HEK293T (cell line): Measurements from ENCODE around the gene NKD2.

Experiments used
- ARNT ChIP-seq: fragments of 450-650 bp; IDR thresholded peaks from 2 replicates; pipeline ENCODE4 v1.6.1; 2017; ENCODE audit warnings: mild to moderate bottlenecking
- BHLHE40 ChIP-seq: fragments of 450-650 bp; IDR thresholded peaks from 2 replicates; pipeline ENCODE4 v1.6.1; 2016; ENCODE audit warnings: mild to moderate bottlenecking, moderate library complexity, borderline replicate concordance
- CTBP1 ChIP-seq: fragments of 450-650 bp; IDR thresholded peaks from 2 replicates; pipeline ENCODE4 v1.6.1; 2016; ENCODE audit warnings: borderline replicate concordance
- ELF4 ChIP-seq: fragments of 450-650 bp; IDR thresholded peaks from 2 replicates; pipeline ENCODE4 v1.6.1; 2017; ENCODE audit warnings: antibody characterized with exemption
- FOXA1 ChIP-seq: fragments of 450-650 bp; IDR thresholded peaks from 2 replicates; pipeline ENCODE4 v1.6.1; 2016; ENCODE audit warnings: mild to moderate bottlenecking
- FOXK2 ChIP-seq: fragments of 450-650 bp; IDR thresholded peaks from 2 replicates; pipeline ENCODE4 v1.6.1; 2016; ENCODE audit warnings: mild to moderate bottlenecking
- FOXM1 ChIP-seq: fragments of 450-650 bp; IDR thresholded peaks from 2 replicates; pipeline ENCODE4 v1.6.1; 2017; ENCODE audit warnings: mild to moderate bottlenecking, borderline replicate concordance
- HDGF ChIP-seq: fragments of 450-650 bp; IDR thresholded peaks from 2 replicates; pipeline ENCODE4 v1.6.1; 2017; ENCODE audit warnings: antibody characterized with exemption, borderline replicate concordance
- L3MBTL2 ChIP-seq: fragments of 450-650 bp; conservative IDR thresholded peaks from 2 replicates; pipeline ENCODE4 v1.6.1; 2016; ENCODE audit warnings: mild to moderate bottlenecking
- PKNOX1 ChIP-seq: fragments of 450-650 bp; IDR thresholded peaks from 2 replicates; pipeline ENCODE4 v1.6.1; 2016
- SP1 ChIP-seq: fragments of 450-650 bp; IDR thresholded peaks from 2 replicates; pipeline ENCODE4 v1.6.1; 2017
- SUZ12 ChIP-seq: fragments of 450-650 bp; IDR thresholded peaks from 2 replicates; pipeline ENCODE4 v1.6.1; 2016; ENCODE audit warnings: mild to moderate bottlenecking

- TF ChIP-seq FOXM1 (no peak), PKNOX1 (no peak), CTBP1 (no peak), ELF4 (no peak), SP1 (no peak), BHLHE40 (no peak), SUZ12 (no peak), FOXA1 (no peak), FOXK2 (no peak), L3MBTL2 (no peak), HDGF (no peak), ARNT (no peak)
Observed at GRCh38 chr5:1029282-1029944, 20.8 kb downstream of the NKD2 start.
